CD4-positive, alpha-beta T cell treated with Interleukin-2 at 100 ng/mL for 4 hours (primary cell): ENCODE measurements around the gene ARPC1A.

ENCODE experiments used
- DNase-seq: peaks from one replicate; pipeline ENCODE4 v3.0.0-alpha.2; 2020; ENCODE audit warnings: low spot score

The ARPC1A gene

DNA sequence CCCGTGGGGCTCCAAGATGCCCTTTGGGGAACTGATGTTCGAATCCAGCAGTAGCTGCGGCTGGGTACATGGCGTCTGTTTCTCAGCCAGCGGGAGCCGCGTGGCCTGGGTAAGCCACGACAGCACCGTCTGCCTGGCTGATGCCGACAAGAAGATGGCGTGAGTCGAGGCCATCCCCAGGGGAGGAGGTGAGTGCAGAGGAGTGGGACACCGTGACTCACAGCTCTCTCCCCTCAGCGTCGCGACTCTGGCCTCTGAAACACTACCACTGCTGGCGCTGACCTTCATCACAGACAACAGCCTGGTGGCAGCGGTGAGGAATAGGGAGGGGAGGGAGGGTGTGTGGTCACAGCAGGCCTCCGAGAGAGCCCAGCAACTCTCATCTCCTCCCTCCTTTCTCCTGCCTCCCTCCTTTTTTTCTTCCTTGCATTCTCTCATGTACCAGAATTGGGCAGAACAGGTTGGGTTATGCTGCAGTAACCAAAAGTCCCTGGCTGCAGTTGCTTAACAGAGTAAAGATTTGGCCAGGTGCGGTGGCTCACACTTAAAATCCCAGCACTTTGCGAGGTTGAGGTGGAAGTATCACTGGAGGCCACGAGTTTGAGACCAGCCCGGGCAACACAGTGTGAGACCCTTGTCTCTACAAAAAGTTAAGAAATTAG, 65.4 kb downstream of the ARPC1A start:
- DNase-seq: no peak

DNA sequence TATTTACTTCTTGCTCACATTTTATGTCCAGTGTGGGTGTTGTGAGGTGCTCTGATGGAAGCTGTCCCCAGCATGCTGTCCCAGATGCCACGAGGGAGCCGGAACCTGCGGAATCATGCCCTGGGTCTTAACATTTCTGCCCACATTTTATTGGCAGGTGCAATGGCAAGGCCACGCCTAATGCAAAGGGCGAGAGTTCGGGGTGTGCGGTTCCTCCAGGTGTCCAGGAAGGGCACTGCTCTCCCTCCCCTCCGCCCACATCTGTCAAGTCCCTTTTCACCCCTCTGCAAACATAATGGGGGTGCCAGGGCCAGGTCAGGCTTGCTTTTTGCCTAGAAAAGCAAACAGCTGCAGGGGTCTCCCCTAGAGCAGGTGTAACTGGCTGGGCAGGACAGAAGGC, 66.3 kb downstream of the ARPC1A start:
- DNase-seq: no peak

GRCh38 chr7:99392659-99393354, 67.1 kb downstream of the ARPC1A start:
- peak; percentile 87 for DNase-seq

GRCh38 chr7:99393355-99394187, 67.9 kb downstream of the ARPC1A start:
- DNase-seq: no peak

DNA sequence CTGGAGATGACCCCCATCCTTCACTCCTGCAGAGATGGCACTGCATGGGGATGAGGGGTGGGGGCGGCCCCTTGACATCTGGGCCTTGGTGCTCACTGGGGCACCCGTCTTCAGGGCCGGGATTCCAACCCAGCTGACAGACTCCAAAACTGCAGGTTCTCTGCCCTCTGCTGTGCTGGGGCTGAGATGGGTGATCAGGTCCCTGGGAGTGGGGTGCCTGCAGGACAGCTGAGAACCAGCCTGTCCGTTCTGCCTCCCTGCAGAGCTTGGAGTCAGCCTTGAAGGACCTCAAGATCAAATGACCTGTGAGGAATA, 68.4 kb downstream of the ARPC1A start:
- no peak for DNase-seq

- DNase-seq: no peak
Observed at GRCh38 chr7:99395616-99396327, 70.1 kb downstream of the ARPC1A start.

- DNase-seq: no peak
Observed at GRCh38 chr7:99396418-99397296, 71.0 kb downstream of the ARPC1A start.

DNA sequence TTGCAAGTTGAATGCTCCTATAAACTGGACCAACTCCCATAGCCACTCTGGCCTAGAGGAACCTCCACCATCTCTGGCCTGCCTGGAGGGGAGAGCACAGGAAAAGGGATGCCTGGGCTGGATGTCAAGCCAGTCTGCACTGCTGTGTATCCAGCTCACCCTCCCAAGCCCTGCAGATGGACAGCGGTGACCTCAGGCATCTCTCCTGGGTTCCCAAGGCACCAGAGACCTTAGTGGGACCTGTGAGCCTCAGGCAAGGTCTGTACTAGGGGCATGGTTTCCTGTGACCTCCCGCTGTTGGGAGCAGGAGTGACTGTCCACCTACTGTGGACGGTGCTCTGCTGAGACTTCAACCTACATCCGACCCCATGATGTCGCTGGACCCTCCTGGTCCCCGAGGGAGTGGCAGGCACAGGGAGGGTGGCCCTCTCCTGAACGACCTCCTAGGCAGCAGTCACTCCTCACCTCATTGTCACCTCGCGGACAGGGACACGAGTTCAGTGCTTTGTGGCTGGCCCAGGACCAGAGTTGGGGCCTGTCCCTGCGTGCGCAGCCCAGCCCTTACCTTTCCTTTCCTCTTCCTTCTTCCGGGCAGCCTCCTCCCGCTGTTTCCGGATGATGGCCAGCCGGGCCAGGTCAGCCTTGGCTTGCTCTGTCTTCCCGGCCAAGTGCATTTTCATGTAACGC, 71.7 kb downstream of the ARPC1A start:
- no peak for DNase-seq

DNA sequence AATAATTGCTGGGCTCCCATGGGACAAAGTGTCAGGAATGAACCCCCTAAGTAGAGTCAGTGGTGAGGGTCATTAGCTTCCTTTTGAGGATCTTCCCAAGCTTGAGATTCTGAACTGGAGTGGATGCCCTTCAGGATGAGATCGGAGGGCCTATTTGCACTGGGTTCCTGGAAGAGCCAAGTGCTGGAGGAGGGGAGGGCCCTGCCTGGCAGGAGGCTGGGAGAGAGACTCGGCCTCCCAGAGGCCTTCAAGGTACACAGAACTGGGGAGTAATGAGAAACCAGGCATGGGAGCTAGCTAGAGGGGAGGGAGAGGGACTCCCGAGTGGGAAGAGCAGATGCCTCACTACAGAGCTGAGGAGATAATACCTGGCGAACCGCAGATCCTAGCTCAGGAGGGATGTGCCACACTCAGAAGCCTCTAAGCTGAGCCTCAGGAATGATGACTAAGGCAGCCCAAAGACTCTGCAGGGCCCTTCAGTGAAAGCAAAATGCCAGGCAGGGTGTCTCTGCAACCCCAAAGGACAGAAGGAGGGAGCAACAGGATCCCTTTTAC, 73.3 kb downstream of the ARPC1A start:
- DNase-seq: no peak

- DNase-seq: no peak
Observed at GRCh38 chr7:99399597-99399996, 73.9 kb downstream of the ARPC1A start.

- no peak for DNase-seq
Observed at GRCh38 chr7:99402854-99403253, 77.2 kb downstream of the ARPC1A start.

DNA sequence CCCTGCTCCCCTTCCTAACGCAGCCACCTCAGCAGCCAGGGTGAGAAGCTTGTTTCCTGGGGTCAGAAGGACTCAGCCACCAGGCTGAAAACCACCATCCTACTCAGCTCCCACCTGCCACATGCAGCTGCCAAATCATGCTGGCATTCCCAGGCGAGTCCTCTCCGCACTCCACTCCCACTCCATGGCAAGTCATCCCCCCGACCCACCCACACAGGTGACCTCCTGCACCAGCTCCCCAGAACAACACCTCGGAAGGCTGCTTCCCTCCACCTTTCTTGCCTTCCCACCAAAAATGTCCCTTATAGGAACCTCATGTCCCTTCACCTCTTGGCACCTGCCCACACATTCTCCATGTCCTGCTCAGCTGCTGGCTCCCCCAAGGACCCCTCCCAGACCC, 78.1 kb downstream of the ARPC1A start:
- DNase-seq: no peak

DNA sequence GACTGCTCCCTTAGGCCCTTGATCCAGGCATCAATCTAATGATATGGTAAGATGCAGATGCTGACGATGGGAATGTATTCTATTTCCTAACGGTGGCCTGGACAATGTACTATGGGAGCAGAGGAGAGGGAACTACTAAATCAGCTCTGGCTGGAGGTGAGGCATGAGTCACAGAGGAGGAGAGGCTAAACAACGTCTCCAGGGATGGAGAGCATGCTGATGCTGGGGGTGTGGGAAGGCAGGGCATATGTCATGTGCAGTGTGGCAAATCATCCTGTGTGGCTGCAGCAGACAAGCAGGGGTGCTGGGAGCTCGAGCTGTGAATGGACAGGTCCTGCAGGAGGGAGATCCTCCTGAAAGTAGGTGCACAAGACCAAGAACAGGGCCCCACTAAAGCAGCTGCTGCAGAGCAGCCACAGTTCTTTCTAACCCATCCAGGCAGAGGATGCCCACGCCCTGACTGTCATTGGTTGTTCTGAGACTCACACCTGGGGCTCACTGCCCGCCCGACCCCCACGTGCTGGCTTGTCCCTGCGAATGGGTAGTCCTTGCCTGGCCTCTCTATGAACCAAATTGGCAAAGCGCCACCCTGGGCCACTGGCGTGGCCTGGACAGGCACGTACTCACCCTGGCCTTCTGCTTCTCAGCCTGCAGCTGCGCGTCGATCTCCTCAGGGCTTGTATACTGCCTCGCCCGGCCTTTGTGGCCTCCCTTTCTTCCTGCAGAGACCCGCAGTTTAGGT, 78.7 kb downstream of the ARPC1A start:
- DNase-seq: no peak

DNA sequence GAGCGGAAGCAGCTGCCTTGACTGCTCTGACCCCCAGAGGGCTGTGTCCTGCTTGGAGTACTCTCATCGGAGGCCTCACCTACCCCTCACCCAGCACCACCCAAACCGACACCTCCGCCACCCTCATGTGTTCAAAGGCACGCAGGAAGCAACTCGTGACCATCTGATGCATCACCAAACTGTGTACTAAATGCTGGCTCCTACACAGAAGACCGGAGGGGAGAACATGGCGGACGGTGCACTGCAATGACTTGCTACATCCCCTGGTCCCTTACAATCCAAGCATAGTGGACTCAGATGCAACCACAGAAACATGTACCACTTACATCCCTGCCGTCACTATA, 79.3 kb downstream of the ARPC1A start:
- no peak for DNase-seq

- no peak for DNase-seq
Observed at GRCh38 chr7:99406557-99406956, 80.9 kb downstream of the ARPC1A start.

DNA sequence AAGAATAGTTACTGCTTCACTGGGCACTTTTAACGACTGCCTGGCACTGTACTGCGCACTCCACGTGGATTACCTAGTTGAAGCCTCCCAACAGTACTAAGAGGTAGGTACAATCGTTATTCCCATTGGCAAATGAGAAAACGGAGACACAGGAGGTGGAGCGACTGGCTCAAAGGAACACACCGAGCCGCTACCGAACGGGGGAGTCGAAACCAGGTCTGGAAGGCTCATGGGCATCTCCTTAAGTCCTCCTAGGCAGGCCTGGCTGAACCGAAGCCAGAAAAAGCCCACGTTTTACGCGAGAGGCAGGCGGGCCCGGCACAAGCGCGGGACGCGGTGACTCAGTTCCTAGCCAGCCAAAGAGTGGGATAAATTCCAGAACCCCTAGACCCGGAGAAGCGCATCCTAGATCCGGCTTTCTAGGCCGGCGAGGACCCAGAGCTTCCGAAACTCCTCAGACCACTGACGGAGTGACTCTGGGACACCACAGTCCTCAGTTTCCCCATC, 82.2 kb downstream of the ARPC1A start:
- no peak for DNase-seq

DNA sequence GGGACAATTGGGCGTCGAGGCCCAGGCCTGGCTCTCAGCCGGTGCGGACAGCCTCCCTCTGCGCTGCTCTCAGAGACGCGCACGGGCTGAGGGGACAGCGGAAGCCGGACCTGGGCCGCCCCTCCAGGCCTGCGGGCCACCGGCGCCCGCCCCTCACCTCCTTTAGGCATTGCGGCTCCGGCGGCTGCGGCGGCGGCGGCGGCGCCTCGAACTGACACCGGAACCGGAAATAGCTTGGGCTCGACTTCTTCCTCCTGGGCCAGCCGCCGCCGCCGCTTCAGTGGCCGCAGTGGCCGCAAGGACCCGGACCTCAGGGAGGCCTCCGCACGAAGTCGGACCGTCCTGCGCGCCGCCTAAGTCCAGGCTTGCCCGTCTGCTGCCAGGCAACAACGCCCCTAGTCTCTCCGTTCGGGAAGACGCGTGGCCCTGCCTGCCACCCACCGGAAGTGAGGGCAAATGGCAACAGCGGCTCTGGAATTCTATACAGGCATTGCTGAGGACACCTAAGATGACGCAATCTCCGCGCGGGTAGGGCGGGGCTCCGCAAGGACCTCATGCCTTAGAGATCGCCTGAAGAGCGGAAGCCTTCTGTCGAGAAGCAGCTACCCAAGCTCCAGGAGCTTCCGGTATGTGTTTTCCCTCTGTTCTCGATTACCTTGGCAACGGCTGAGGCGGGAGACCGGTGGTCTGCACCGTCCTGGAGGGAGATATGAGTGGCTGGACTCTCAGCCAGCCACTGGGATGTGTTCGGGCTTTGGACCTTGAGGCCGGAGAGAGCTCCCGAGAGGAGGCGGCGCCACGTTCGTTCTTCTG, 82.9 kb downstream of the ARPC1A start, which contains the start of the genes BUD31 and PDAP1:
Gene BUD31 (plus strand): TSS at position 591 of the 813 bp plus-strand sequence. CDS start 2,124 bp downstream, outside the sequence.
Gene PDAP1 (minus strand): TSS at position 219 of the 813 bp plus-strand sequence. CDS start 49 bp downstream, at position 170.
- peak; percentile 98 for DNase-seq

DNA sequence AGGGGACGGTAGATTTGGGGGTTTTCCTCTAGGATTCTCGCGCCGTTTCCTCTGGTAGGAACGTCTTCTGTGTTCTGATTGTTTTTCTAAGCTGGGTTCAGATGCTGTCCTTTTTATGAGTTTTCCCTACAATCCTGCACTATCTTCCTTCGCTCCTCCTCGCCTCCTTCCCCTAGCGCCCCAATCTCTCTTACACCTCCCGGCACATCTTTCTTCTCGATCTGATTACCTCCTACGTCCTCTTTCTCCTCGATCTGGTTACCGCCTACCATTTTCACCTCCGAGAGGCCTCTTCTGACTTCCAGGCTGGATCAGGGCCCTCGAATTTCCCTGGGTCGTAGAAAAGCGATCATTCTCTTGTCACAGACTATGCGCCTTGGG, 83.5 kb downstream of the ARPC1A start:
- no peak for DNase-seq

GRCh38 chr7:99409806-99410205, 84.1 kb downstream of the ARPC1A start:
- DNase-seq: no peak
